ENCODE measurements around the gene EVL.

- no peak for TF ChIP-seq ZFP30 (CRISPR knock-in tag; IDR thresholded peaks at IDR 0.05)
- no peak for TF ChIP-seq ZFP3 (CRISPR knock-in tag; IDR thresholded peaks at IDR 0.05)
- TF ChIP-seq ZNF70 (CRISPR knock-in tag; IDR thresholded peaks at IDR 0.05): no peak
- no peak for TF ChIP-seq PPARA (CRISPR knock-in tag; IDR thresholded peaks at IDR 0.05; ENCODE audit: borderline replicate concordance)
These were observed 94.1 kb downstream of the EVL start, which contains the start of gene DEGS2 for GRCh38 chr14:100159094-100159864.

Data from SK-N-SH treated with all-trans-retinoic acid at 6 μM for 48 hours (cell line).